Activated gamma-delta T cell treated with Interleukin-2 at 50 U/mL for 16 hours (primary cell): ENCODE results near the gene DCAF8L2.
"Not testable (repeated sequence)": the region's sequence is repeated elsewhere in the genome, so short reads cannot be mapped to it uniquely, and the experiment has no call there.

Experiments
- DNase-seq: peaks from one replicate; pipeline ENCODE4 v3.0.0-alpha.2; 2020

The DCAF8L2 gene

GRCh38 chrX:27590044-27590443, at the start of gene DCAF8L2:
Gene DCAF8L2, plus strand, starts transcription at chrX:27590344. Its CDS starts 156,552 bp downstream, at chrX:27746896.
- no peak for DNase-seq

DNA sequence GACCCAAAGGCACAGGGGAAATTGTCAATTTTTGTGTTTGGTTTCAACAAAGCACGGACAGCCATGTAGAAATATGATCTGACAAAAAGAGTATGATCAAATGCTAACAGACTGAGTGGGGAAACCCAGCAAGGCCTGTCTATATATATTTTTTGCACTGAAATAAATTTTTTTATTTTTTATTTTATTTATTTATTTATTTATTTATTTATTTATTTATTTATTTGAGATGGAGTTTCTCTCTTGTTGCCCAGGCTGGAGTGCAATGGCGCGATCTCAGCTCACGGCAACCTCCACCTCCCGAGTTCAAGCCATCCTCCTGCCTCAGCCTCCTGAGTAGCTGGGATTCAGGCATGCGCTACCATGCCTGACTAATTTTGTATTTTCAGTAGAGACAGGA, 49.0 kb upstream of the DCAF8L2 start:
- DNase-seq, result not testable (repeated sequence)

GRCh38 chrX:27548624-27549023, 41.5 kb upstream of the DCAF8L2 start:
- DNase-seq, result no peak

DNA sequence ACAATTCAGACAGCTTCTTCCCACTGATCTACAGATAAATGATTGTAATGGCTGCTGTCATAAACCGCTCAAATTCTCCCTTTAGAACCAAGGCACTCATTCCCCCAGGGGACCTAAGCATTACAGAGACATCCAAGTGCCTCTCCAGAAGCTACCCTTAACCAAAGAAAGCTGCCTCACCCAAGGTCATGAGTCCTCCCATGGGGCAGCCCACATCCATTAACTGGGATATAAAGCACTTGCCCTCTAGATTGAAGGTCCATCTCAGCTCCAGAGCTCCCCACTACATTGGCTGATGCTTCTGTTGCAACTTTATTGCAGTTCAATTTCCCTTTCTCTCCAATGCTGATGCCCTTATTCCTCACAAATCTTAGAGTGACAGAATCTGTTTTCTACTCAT, 40.5 kb upstream of the DCAF8L2 start:
- DNase-seq, result no peak

DNA sequence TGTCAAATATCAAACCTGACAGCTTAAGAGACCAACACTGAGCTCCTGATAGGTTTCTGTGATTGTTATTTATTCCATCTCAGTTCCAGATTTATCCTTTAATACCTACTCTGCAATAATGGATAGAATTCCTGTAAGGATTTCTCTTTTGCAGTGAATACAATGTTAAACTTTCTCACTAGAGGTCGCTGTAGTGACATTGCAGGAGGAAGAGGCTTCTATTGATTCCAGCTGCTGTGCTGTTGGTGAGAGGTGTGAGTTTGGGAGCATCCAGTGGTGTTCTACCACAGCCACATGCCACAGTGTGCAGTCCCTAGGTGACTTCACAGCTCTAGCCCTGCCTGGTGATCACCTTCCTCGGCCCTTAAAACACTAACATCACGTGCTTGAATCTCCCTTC, 34.6 kb upstream of the DCAF8L2 start:
- DNase-seq, result no peak

- no peak for DNase-seq
Measured at GRCh38 chrX:27565992-27566391, 24.2 kb upstream of the DCAF8L2 start.

DNA sequence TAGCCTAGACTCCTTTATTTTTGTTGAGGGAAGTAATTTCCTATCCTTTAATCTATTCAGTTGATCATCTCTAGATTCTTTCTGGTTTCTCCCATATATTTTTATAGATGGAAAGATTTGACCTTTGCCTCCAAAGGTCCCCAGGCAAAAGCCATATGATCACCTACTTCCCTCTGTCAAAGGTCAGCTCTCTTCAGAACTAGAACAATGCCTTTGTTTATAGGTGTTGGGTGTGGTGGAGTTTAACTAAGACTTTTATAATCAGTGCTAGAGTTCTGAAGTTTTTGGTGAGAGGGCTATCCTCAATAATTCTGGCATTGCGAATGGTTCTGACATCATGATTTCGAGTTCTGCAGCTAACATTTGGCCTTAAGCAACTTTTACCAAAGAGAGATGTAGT, 19.0 kb upstream of the DCAF8L2 start:
- DNase-seq, result no peak

DNA sequence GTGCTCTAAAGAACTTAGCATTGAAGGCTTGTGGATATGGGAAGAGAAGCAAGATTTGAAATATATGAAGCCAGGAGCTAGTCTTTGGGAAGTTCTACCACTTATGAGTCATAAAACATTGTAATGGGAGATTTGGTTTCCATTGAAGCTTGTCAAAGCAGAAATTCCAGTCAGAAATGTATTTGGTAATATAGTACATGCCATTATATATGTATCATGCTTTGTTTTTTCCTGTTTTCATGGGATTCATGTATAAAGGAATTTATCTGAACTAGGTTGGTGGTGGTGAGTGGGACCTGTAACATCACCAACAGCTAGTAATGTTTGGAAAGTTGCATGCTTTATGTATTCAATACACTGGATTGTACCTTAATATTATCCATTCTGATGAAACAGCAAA, 14.6 kb upstream of the DCAF8L2 start:
- DNase-seq, result no peak

- no peak for DNase-seq
Measured at GRCh38 chrX:27583976-27584375, 6.2 kb upstream of the DCAF8L2 start.

- DNase-seq, result no peak
Measured at GRCh38 chrX:27591938-27592337, 1.8 kb downstream of the DCAF8L2 start.

DNA sequence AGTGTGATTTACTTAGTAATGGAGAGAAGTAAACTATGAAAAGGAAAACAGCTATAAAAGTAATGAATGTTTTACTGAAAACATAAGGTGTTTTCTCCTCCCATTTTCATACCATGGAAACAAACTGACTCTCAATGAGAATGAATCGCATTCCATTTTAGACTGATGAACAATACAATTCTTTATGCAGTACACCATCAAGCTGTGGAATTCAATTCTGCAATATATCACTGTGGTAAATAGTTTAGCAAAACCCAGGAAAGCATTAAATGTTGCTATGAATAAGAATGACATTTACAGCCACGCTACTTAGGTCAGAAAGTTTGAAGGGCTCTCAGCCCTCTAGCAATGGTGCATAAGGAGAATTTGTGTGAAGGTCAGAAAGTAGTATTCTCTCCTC, 7.4 kb downstream of the DCAF8L2 start:
- DNase-seq, result no peak

GRCh38 chrX:27598312-27598711, 8.2 kb downstream of the DCAF8L2 start:
- no peak for DNase-seq

GRCh38 chrX:27599928-27600327, 9.8 kb downstream of the DCAF8L2 start:
- DNase-seq, result no peak

- DNase-seq, result no peak
Measured at GRCh38 chrX:27600686-27601085, 10.5 kb downstream of the DCAF8L2 start.

DNA sequence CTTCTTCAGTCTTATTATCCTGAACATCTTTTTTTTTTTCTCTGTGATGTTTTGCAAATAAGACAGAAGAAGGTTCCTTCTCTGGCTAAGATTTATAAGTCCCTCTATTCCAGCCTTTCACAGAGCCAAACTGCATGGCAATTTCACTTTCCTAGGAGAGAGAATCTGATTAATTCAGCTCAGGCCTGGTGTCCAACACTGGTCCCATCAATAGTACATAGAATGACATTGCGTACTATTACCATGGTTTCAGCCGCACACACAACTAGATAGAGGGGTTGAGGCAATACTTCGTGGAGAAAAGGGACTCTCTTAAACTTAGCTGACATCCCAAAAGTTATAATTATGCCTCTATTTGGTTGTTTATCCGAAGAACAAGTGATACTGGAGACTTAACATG, 18.5 kb downstream of the DCAF8L2 start:
- DNase-seq, result no peak

DNA sequence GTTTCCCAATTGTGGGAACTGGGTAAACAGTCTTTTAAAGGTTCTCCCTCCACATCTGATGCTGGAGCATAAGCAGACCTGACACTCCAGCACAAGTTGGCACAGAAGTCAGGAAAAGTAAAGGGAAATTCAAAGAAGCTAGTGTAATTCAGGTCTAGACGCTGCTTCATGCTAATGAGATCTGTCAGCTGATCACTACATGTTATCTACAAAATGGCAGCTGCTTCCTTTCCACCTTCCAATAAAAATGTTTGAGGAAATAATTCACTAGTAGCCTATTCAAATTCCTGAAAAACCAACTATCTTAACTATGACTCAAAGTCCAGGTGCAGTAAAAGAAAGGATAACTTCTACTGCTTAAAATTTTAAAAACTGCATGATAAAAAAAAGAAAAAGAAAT, 29.3 kb downstream of the DCAF8L2 start:
- DNase-seq, result no peak

- no peak for DNase-seq
Measured at GRCh38 chrX:27619975-27620374, 29.8 kb downstream of the DCAF8L2 start.

- DNase-seq, result no peak
Measured at GRCh38 chrX:27622883-27623282, 32.7 kb downstream of the DCAF8L2 start.

DNA sequence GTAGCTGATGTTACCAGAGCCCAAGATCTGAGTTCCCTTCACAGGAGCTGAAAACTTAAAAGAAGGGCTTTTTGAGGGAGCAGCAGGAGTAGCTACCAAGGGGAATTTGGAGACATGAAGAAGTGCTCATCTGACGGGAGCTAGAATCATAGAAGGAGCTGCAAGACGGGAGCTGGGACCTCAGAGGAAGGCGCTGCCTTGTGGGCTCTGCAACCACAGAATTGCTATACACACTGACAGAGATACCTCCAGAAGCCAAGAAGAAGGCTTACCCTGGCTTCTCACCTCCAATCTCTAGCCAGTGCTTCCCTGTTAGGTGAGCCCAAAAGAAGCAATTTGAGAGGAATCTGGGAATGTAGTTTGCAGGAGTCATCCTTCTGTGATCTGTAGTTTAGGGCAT, 35.9 kb downstream of the DCAF8L2 start:
- no peak for DNase-seq

DNA sequence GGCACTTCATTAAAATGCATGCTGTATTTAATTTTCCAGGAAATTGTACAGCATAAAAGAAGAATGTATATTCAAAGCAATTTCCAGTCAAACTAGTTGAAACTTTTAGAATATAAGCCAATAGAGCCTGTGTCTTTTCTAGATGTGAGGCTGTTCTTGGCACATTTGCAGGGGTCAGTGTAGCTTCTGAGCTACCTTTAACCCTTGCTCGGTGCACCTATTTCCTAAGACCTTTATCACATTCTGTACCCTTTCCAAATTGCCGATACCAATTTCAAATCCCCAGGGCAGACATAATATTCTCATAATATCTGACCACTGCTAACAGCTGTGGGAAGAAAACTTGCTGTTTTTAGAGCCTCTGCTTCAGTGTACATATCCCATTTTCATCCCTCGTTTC, 43.2 kb downstream of the DCAF8L2 start:
- DNase-seq, result no peak

- no peak for DNase-seq
Measured at GRCh38 chrX:27656581-27656980, 66.4 kb downstream of the DCAF8L2 start.

- no peak for DNase-seq
Measured at GRCh38 chrX:27660878-27661277, 70.7 kb downstream of the DCAF8L2 start.

GRCh38 chrX:27671234-27671633, 81.1 kb downstream of the DCAF8L2 start:
- no peak for DNase-seq

- no peak for DNase-seq
Measured at GRCh38 chrX:27674491-27674890, 84.3 kb downstream of the DCAF8L2 start.

DNA sequence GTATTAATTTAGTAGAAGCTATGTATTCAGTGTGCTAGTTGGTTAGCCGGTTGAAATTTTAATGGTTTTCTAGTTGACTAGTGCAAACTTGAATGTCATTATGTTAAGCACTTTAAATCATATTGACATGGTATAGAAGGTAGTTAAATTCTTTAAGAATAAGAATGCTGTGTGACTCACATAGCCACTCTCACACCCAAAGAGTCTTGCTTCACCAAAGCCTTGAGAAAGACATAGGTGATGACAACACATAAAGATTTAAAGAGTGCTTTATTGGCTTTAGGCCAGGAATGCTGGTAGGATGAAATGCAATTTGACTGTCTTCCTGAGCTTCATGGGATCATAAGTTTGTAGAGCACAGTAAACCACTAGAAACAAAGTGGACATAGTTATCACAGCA, 85.3 kb downstream of the DCAF8L2 start:
- DNase-seq, result no peak

DNA sequence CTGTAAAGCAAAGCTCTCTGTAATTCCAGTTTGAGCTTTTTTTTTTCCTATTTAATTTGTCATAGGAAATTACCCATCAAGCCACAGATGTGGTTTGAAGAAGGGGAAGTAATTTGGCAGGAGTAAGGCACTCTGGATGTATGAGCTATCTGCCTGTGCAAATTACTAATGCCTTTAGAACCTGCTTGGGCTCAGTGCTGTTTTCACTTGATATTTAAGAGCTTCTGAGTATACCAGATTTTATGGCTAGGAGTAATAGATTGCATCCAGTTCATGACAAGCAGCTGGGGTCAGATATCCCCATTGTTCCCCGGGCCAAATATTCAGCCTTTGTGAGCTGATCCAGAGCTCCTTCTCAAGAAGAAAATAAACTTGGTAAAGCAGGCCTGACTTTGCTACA, 89.1 kb downstream of the DCAF8L2 start:
- no peak for DNase-seq
